K562 (cell line): ENCODE results near the gene IGDCC3. TPM values are rescaled to one million over a fixed set of nuclear protein-coding genes. Genes with fewer than 3 reads are reported as not detected.

Experiments used
- CBX5 ChIP-seq: IDR thresholded peaks from 2 replicates; pipeline ENCODE4 v1.6.1; 2014; ENCODE audit warnings: low read depth, borderline replicate concordance
- CCNT2 ChIP-seq: IDR thresholded peaks from 2 replicates; pipeline ENCODE4 v1.6.1; 2011; ENCODE audit warnings: borderline replicate concordance, low read depth, mild to moderate bottlenecking, moderate library complexity, mixed read lengths, low read length; ENCODE audit not compliant: insufficient read length; ENCODE audit errors: extremely low read depth
- CREB5 ChIP-seq: fragments of 250-450 bp; sonication (Bioruptor Pico); IDR thresholded peaks from 2 replicates; pipeline ENCODE4 v1.5.0; 2020; ENCODE audit warnings: mild to moderate bottlenecking
- CXXC5 ChIP-seq: fragments of 250-450 bp; sonication (Bioruptor Pico); IDR thresholded peaks from 2 replicates; pipeline ENCODE4 v1.8.0; 2022; ENCODE audit warnings: inconsistent platforms, mild to moderate bottlenecking, moderate library complexity
- GATA2 ChIP-seq: sonication (generic); formaldehyde crosslinking; IDR thresholded peaks from 2 replicates; pipeline ENCODE4 v1.4.0; 2020; ENCODE audit warnings: mild to moderate bottlenecking, missing genetic modification reagents
- HMGN3 ChIP-seq: IDR thresholded peaks from 2 replicates; pipeline ENCODE4 v1.6.1; 2011; ENCODE audit warnings: borderline replicate concordance, low read depth, mild to moderate bottlenecking, mixed read lengths, low read length; ENCODE audit not compliant: insufficient read length; ENCODE audit errors: extremely low read depth
- HNRNPLL ChIP-seq: fragments of 200-400 bp; formaldehyde crosslinking; IDR thresholded peaks from 2 replicates; pipeline ENCODE4 v1.6.1; 2017; ENCODE audit warnings: low read length, low read depth, mild to moderate bottlenecking; ENCODE audit not compliant: poor library complexity, severe bottlenecking
- JUND ChIP-seq, 2 experiments: IDR thresholded peaks; 2 replicates in 1 of 2; 3 replicates in 1 of 2; pipeline ENCODE4 v1.6.1; 2011; ENCODE audit warnings: borderline replicate concordance in 2 of 2, low read depth in 2 of 2, low read length in 2 of 2, improper control_type of control experiment in 1 of 2, missing biosample characterization in 1 of 2, missing genetic modification characterization in 1 of 2, missing genetic modification reagents in 1 of 2
- KAT2B ChIP-seq: IDR thresholded peaks from one replicate; pipeline ENCODE4 v1.6.1; 2012; ENCODE audit warnings: low read depth, mild to moderate bottlenecking, control low read depth, inconsistent platforms, low read length, moderate library complexity
- KDM1A ChIP-seq, 2 experiments: fragments of 450-650 bp; IDR thresholded peaks; 2 replicates each; pipeline ENCODE4 v1.6.1; 2016; ENCODE audit warnings: mild to moderate bottlenecking in 2 of 2
- KLF10 ChIP-seq: fragments of 250-450 bp; sonication (Bioruptor Pico); IDR thresholded peaks from 2 replicates; pipeline ENCODE4 v1.6.1; 2021; ENCODE audit warnings: matching md5 sums
- MIER1 ChIP-seq: fragments of 450-650 bp; IDR thresholded peaks from 2 replicates; pipeline ENCODE4 v1.6.1; 2016; ENCODE audit warnings: antibody characterized with exemption, mild to moderate bottlenecking, low read depth
- MTA2 ChIP-seq: fragments of 450-650 bp; IDR thresholded peaks from 2 replicates; pipeline ENCODE4 v1.6.1; 2016; ENCODE audit warnings: low read depth
- NR2F6 ChIP-seq: fragments of 450-650 bp; formaldehyde crosslinking; IDR thresholded peaks from 2 replicates; pipeline ENCODE4 v1.4.0; 2020; ENCODE audit warnings: mild to moderate bottlenecking
- OTX1 ChIP-seq: fragments of 450-650 bp; formaldehyde crosslinking; IDR thresholded peaks from 2 replicates; pipeline ENCODE4 v1.4.0; 2022; ENCODE audit warnings: mild to moderate bottlenecking
- PCBP1 ChIP-seq: fragments of 200-400 bp; formaldehyde crosslinking; IDR thresholded peaks from 2 replicates; pipeline ENCODE4 v1.6.1; 2018; ENCODE audit warnings: mild to moderate bottlenecking, low read depth, low read length; ENCODE audit not compliant: poor library complexity, severe bottlenecking
- PML ChIP-seq: IDR thresholded peaks from 2 replicates; pipeline ENCODE4 v1.6.1; 2012; ENCODE audit warnings: low read length, inconsistent platforms
- PRDM10 ChIP-seq: fragments of 450-650 bp; IDR thresholded peaks from 2 replicates; pipeline ENCODE4 v1.6.1; 2018; ENCODE audit not compliant: partially characterized antibody
- SP1 ChIP-seq: sonication (generic); formaldehyde crosslinking; IDR thresholded peaks from 2 replicates; pipeline ENCODE4 v1.8.1; 2022; ENCODE audit warnings: mild to moderate bottlenecking, missing genetic modification reagents
- TAL1 ChIP-seq: fragments of 450-650 bp; IDR thresholded peaks from 2 replicates; pipeline ENCODE4 v1.6.1; 2016; ENCODE audit warnings: mild to moderate bottlenecking
- USF2 ChIP-seq: sonication (generic); formaldehyde crosslinking; IDR thresholded peaks from 2 replicates; pipeline ENCODE4 v1.5.0; 2020; ENCODE audit warnings: missing genetic modification reagents
- ZNF23 ChIP-seq: fragments of 250-450 bp; sonication (Bioruptor Pico); IDR thresholded peaks from 2 replicates; pipeline ENCODE4 v1.4.0; 2020; ENCODE audit warnings: mild to moderate bottlenecking
- ZNF431 ChIP-seq: sonication (generic); formaldehyde crosslinking; IDR thresholded peaks from 2 replicates; pipeline ENCODE4 v1.8.0; 2022; ENCODE audit warnings: mild to moderate bottlenecking, missing genetic modification reagents
- polyA plus RNA-seq, 8 experiments: library from polyadenylated mRNA; depleted of rRNA in 4 of 8; stranded (reverse) in 5 of 8; unstranded in 3 of 8; fragments of >200 nt; fragmentation: Nextera tagmentation in 2 of 8; fragmentation: Illumina TruSeq in 1 of 8; extraction: Ambion mirVana in 2 of 8; extraction: Trizol in 1 of 8; gene quantifications; 2 replicates each; pipeline versions ENCODE4 v1.2.1 to v1.2.3, GENCODE V29; 2011 to 2014; ENCODE audit warnings: inconsistent platforms in 1 of 8, missing spikeins in 1 of 8
- total RNA-seq, 7 experiments: library from RNA; depleted of rRNA in 6 of 7; stranded (reverse); fragments of >200 nt in 6 of 7; fragmentation: Illumina TruSeq in 2 of 7; extraction: Trizol in 2 of 7; gene quantifications; 2 replicates each; pipeline versions ENCODE4 v1.2.1 to v1.2.3, GENCODE V29; 2011 to 2021; ENCODE audit warnings: low replicate concordance in 1 of 7

Gene IGDCC3
- total and polyA plus RNA-seq, 9 of the 15 experiments (the other 6 are each of a cell fraction or from before 2014, with no cell fraction given): not detected

GRCh38 chr15:65286704-65287519, 90.9 kb downstream of the IGDCC3 start, which contains the start of gene PARP16 (continued):
- no peak for TF ChIP-seq CBX5
- TF ChIP-seq KAT2B: no peak
- TF ChIP-seq TAL1: no peak
- TF ChIP-seq CREB5: no peak
- 0 out of 2 replicates have a peak, but pooled peaks have one; percentile 40 for TF ChIP-seq PML
- TF ChIP-seq PCBP1: peak; percentile 81
- TF ChIP-seq CXXC5 (CRISPR knock-in tag): peak; percentile 90
- peak; percentile 24; the same call in 1 of the 2 replicates for TF ChIP-seq SP1 (CRISPR knock-in tag)
- no peak for TF ChIP-seq KLF10 (CRISPR knock-in tag)
- no peak for TF ChIP-seq GATA2
- no peak for TF ChIP-seq KDM1A (IDR thresholded peaks at IDR 0.05)
- no peak for TF ChIP-seq HNRNPLL
- TF ChIP-seq JUND (IDR thresholded peaks at IDR 0.05; ENCODE audit: borderline replicate concordance, low read depth, low read length): 0 out of 2 replicates have a peak, but pooled peaks have one; percentile 46
- no peak; the same call in 2 of the 3 replicates for TF ChIP-seq JUND (tag; IDR thresholded peaks at IDR 0.05; ENCODE audit: borderline replicate concordance, low read depth, low read length)
- TF ChIP-seq NR2F6 (CRISPR knock-in tag): no peak
- TF ChIP-seq HMGN3: peak; percentile 88
- no peak for TF ChIP-seq MTA2
- no peak for TF ChIP-seq OTX1 (CRISPR knock-in tag)
- TF ChIP-seq MIER1: no peak
- TF ChIP-seq PRDM10: peak; percentile 6
- TF ChIP-seq CCNT2: peak; percentile 76
- TF ChIP-seq USF2 (CRISPR knock-in tag): no peak
- TF ChIP-seq ZNF431 (CRISPR knock-in tag): peak; percentile 54; the same call in 1 of the 2 replicates
- no peak for TF ChIP-seq ZNF23 (CRISPR knock-in tag)
